Measurements from ENCODE around the gene KLF9. TPM values are rescaled to one million over a fixed set of nuclear protein-coding genes. Genes with fewer than 3 reads are reported as not detected.

Gene KLF9
- total and polyA plus RNA-seq, 4 donors, result 2.2 to 77.0 (median 16.7) TPM

DNA sequence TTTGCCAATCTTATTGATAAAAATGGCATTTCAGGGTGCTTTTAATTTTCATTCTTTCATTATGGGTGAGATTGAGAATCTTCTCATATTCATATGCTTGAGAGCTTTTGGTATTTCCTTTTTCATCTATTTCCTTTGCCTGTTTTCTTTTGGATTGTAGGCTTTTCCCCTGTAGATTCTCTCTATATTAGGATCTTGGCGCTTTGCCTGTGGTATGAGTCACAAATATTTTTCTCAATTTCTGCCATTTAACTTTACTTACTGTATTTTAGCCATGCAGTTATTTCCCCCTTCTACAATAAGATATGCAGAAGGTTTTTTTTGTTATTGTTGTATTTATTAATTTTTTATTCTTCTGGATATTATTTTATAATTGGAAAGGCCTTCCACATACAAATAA, 21.5 kb upstream of the KLF9 start:
- 80% methylated on average over 1 of the region's 1 CpG for WGBS
- peak; percentile 68 to 69 for TF ChIP-seq JUND (IDR thresholded peaks at IDR 0.05)
- TF ChIP-seq FOXA1 (IDR thresholded peaks at IDR 0.05), result no peak
- TF ChIP-seq SP1 (IDR thresholded peaks at IDR 0.05), result no peak
- no peak for TF ChIP-seq RXRA (IDR thresholded peaks at IDR 0.05)
- Histone ChIP-seq H3K9ac (ENCODE audit: low read depth in 1 of 2, low read length in 2 of 2) (no peak overlapping the region), H3K27me3 (ENCODE audit: control insufficient read depth in 4 of 4, insufficient read depth in 4 of 4, low read length in 3 of 4) (no peaks in the 10 kb centered on the region), H3K36me3 (ENCODE audit: control insufficient read depth in 4 of 4, insufficient read depth in 3 of 4, low read depth in 1 of 4, low read length in 3 of 4) (no peaks in the 10 kb centered on the region), H3K27ac (ENCODE audit: low read depth in 1 of 2, low read length in 2 of 2) (no peak overlapping the region), H3K4me1 (ENCODE audit: control insufficient read depth in 4 of 4, insufficient read depth in 4 of 4, low read length in 3 of 4) (no peaks in the 10 kb centered on the region), H3K9me3 (ENCODE audit: control insufficient read depth in 4 of 4, low read length in 3 of 4) (no peaks in the 10 kb centered on the region), H3K4me3 (ENCODE audit: low read depth in 1 of 3, low read length in 3 of 3) (no peak overlapping the region)
- no peak for DNase-seq (ENCODE audit: low spot score)

DNA sequence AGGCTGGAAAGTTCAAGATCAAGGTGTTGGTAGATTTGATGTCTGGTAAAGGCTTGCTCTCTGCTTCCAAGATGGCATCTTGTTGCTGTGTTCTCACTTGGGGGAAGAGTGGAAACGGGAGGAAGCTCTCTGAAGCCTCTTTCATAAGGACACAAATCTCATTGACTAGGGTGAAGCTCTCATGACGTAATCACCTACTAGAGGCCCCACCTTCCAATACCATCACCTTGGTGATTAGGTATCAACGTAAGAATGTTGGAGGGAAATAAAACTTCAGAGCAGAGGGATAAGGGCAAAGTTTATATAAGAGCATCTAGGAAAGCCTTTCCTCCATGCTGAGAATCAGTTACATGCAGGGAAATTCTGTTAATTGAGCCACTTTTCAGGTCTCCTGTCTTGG, 15.4 kb upstream of the KLF9 start:
- DNase-seq (ENCODE audit: low spot score), result no peak
- no peak overlapping the region for H3K9ac ChIP-seq (ENCODE audit: low read depth in 1 of 2, low read length in 2 of 2)
- 87% methylated on average over 3 of the region's 3 CpGs for WGBS
- H3K9me3 ChIP-seq (ENCODE audit: control insufficient read depth in 4 of 4, low read length in 3 of 4), result no peaks in the 10 kb centered on the region
- TF ChIP-seq NR2F2 (IDR thresholded peaks at IDR 0.05), result no peak
- no peak for TF ChIP-seq SP1 (IDR thresholded peaks at IDR 0.05)
- no peak for TF ChIP-seq ATF3 (IDR thresholded peaks at IDR 0.05)
- H3K4me3 ChIP-seq (ENCODE audit: low read depth in 1 of 3, low read length in 3 of 3), result no peak overlapping the region
- no peaks in the 10 kb centered on the region for H3K36me3 ChIP-seq (ENCODE audit: control insufficient read depth in 4 of 4, insufficient read depth in 3 of 4, low read depth in 1 of 4, low read length in 3 of 4)
- H3K27me3 ChIP-seq (ENCODE audit: control insufficient read depth in 4 of 4, insufficient read depth in 4 of 4, low read length in 3 of 4), result no peaks in the 10 kb centered on the region
- H3K4me1 ChIP-seq (ENCODE audit: control insufficient read depth in 4 of 4, insufficient read depth in 4 of 4, low read length in 3 of 4), result no peaks in the 10 kb centered on the region
- no peak overlapping the region for H3K27ac ChIP-seq (ENCODE audit: low read depth in 1 of 2, low read length in 2 of 2)

DNA sequence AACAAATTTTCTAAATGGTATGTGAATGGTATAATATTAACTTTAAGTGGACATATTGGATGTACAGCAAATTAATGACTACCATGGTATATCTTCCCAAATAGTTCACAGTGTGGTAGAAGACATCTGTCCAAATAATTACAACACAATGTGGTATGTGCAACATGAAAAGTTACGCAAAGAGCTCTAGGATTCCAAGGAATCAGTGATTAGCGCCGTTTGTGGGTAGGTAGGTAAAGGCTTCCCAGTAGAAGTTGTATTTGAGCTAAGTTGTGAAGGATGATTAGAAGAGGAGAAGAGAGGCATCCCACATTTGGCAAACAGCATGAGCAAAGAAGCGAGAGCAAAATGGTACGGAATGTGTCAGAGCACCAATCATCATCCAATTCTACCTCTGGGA, 14.3 kb upstream of the KLF9 start:
- no peaks in the 10 kb centered on the region for H3K4me1 ChIP-seq (ENCODE audit: control insufficient read depth in 4 of 4, insufficient read depth in 4 of 4, low read length in 3 of 4)
- H3K9me3 ChIP-seq (ENCODE audit: control insufficient read depth in 4 of 4, low read length in 3 of 4), result no peaks in the 10 kb centered on the region
- DNase-seq (ENCODE audit: low spot score), result no peak
- 93% methylated on average over 5 of the region's 5 CpGs for WGBS
- H3K36me3 ChIP-seq (ENCODE audit: control insufficient read depth in 4 of 4, insufficient read depth in 3 of 4, low read depth in 1 of 4, low read length in 3 of 4), result no peaks in the 10 kb centered on the region
- H3K4me3 ChIP-seq (ENCODE audit: low read depth in 1 of 3, low read length in 3 of 3), result no peak overlapping the region
- no peaks in the 10 kb centered on the region for H3K27me3 ChIP-seq (ENCODE audit: control insufficient read depth in 4 of 4, insufficient read depth in 4 of 4, low read length in 3 of 4)
- H3K27ac ChIP-seq (ENCODE audit: low read depth in 1 of 2, low read length in 2 of 2), result no peak overlapping the region
- TF ChIP-seq FOXA1 (IDR thresholded peaks at IDR 0.05) (no peak), MAX (IDR thresholded peaks at IDR 0.05) (no peak), EGR1 (IDR thresholded peaks at IDR 0.05; ENCODE audit: low read depth in 2 of 2) (no peak), JUND (IDR thresholded peaks at IDR 0.05) (no peak), FOXA2 (IDR thresholded peaks at IDR 0.05) (no peak), ATF3 (IDR thresholded peaks at IDR 0.05) (no peak), SP1 (IDR thresholded peaks at IDR 0.05) (no peak), YY1 (IDR thresholded peaks at IDR 0.05) (no peak), REST (IDR thresholded peaks at IDR 0.05) (no peak), RAD21 (IDR thresholded peaks at IDR 0.05) (no peak)
- H3K9ac ChIP-seq (ENCODE audit: low read depth in 1 of 2, low read length in 2 of 2), result no peak overlapping the region

Measured in liver (tissue), 9 donors.